ENCODE measurements around the gene WDPCP.
"Not testable (repeated sequence)": the region's sequence is repeated elsewhere in the genome, so short reads cannot be mapped to it uniquely, and the experiment has no call there.

Gene WDPCP

GRCh38 chr2:63614448-63614968 is 26.2 kb upstream of the WDPCP start:
- Histone ChIP-seq H3K4me1 (ENCODE audit: control insufficient read depth, low read length) (no peaks in the 10 kb centered on the region), H4K20me1 (ENCODE audit: control insufficient read depth, insufficient read depth, low read depth, low read length) (no peaks in the 10 kb centered on the region), H3K27me3 (ENCODE audit: control insufficient read depth, low read length) (no peaks in the 10 kb centered on the region), H3K4me2 (ENCODE audit: low read length) (no peak overlapping the region), H3K4me3 (ENCODE audit: low read length) (no peak overlapping the region), H3F3A (ENCODE audit: control insufficient read depth, insufficient read depth) (no peaks in the 10 kb centered on the region), H3K9me2 (replicated peaks; ENCODE audit: control insufficient read depth, low read length) (no peaks in the 10 kb centered on the region), H3K27ac (ENCODE audit: low read depth, low read length) (no peak overlapping the region), H3K79me2 (ENCODE audit: control insufficient read depth, low read length) (no peaks in the 10 kb centered on the region), H3K36me3 (ENCODE audit: control insufficient read depth, low read length) (no peaks in the 10 kb centered on the region), H3K9me3 (ENCODE audit: control insufficient read depth, insufficient read depth, low read length) (no peaks in the 10 kb centered on the region)
- TF ChIP-seq EZH2phosphoT487 (IDR thresholded peaks at IDR 0.05; ENCODE audit: borderline replicate concordance, low read length) (no peak), CTCF (IDR thresholded peaks at IDR 0.05; ENCODE audit: low read depth, low read length, poor library complexity, severe bottlenecking) (no peak)

GRCh38 chr2:63613391-63613901 is 25.2 kb upstream of the WDPCP start:
- Histone ChIP-seq H3K9me3 (ENCODE audit: control insufficient read depth, insufficient read depth, low read length) (no peaks in the 10 kb centered on the region), H3K27ac (ENCODE audit: low read depth, low read length) (no peak overlapping the region), H3K27me3 (ENCODE audit: control insufficient read depth, low read length) (no peaks in the 10 kb centered on the region), H3K4me1 (ENCODE audit: control insufficient read depth, low read length) (no peaks in the 10 kb centered on the region), H4K20me1 (ENCODE audit: control insufficient read depth, insufficient read depth, low read depth, low read length) (no peaks in the 10 kb centered on the region), H3K4me2 (ENCODE audit: low read length) (no peak overlapping the region), H3K79me2 (ENCODE audit: control insufficient read depth, low read length) (no peaks in the 10 kb centered on the region), H3K9me2 (replicated peaks; ENCODE audit: control insufficient read depth, low read length) (no peaks in the 10 kb centered on the region), H3K36me3 (ENCODE audit: control insufficient read depth, low read length) (0 out of 2 replicates have a peak, but pooled peaks cover under 1% of the 10 kb centered on the region), H3F3A (ENCODE audit: control insufficient read depth, insufficient read depth) (no peaks in the 10 kb centered on the region), H3K4me3 (ENCODE audit: low read length) (no peak overlapping the region)
- no peak for TF ChIP-seq EZH2phosphoT487 (IDR thresholded peaks at IDR 0.05; ENCODE audit: borderline replicate concordance, low read length)
- no peak for TF ChIP-seq CTCF (IDR thresholded peaks at IDR 0.05; ENCODE audit: low read depth, low read length, poor library complexity, severe bottlenecking)

- Histone ChIP-seq H3K9me2 (replicated peaks; ENCODE audit: control insufficient read depth, low read length) (no peaks in the 10 kb centered on the region), H3K36me3 (ENCODE audit: control insufficient read depth, low read length) (peaks cover 21% of the 10 kb centered on the region), H3F3A (ENCODE audit: control insufficient read depth, insufficient read depth) (peaks cover 6% of the 10 kb centered on the region), H3K4me3 (ENCODE audit: low read length) (no peak overlapping the region), H3K9me3 (ENCODE audit: control insufficient read depth, insufficient read depth, low read length) (no peaks in the 10 kb centered on the region), H3K27me3 (ENCODE audit: control insufficient read depth, low read length) (no peaks in the 10 kb centered on the region), H3K4me2 (ENCODE audit: low read length) (no peak overlapping the region), H3K79me2 (ENCODE audit: control insufficient read depth, low read length) (no peaks in the 10 kb centered on the region), H4K20me1 (ENCODE audit: control insufficient read depth, insufficient read depth, low read depth, low read length) (no peaks in the 10 kb centered on the region), H3K4me1 (ENCODE audit: control insufficient read depth, low read length) (no peaks in the 10 kb centered on the region), H3K27ac (ENCODE audit: low read depth, low read length) (no peak overlapping the region)
- TF ChIP-seq EZH2phosphoT487 (IDR thresholded peaks at IDR 0.05; ENCODE audit: borderline replicate concordance, low read length) (no peak), CTCF (IDR thresholded peaks at IDR 0.05; ENCODE audit: low read depth, low read length, poor library complexity, severe bottlenecking) (no peak)
Observed at GRCh38 chr2:63610525-63610924, 22.2 kb upstream of the WDPCP start.

GRCh38 chr2:63608865-63609264 is 20.6 kb upstream of the WDPCP start:
- not testable (repeated sequence) for H3K9me3 ChIP-seq (ENCODE audit: control insufficient read depth, insufficient read depth, low read length); H3K79me2 ChIP-seq (ENCODE audit: control insufficient read depth, low read length); H3K9me2 ChIP-seq (replicated peaks; ENCODE audit: control insufficient read depth, low read length); H3K27ac ChIP-seq (ENCODE audit: low read depth, low read length); H3K4me2 ChIP-seq (ENCODE audit: low read length); H3K4me1 ChIP-seq (ENCODE audit: control insufficient read depth, low read length); H3K4me3 ChIP-seq (ENCODE audit: low read length); H3K27me3 ChIP-seq (ENCODE audit: control insufficient read depth, low read length); H4K20me1 ChIP-seq (ENCODE audit: control insufficient read depth, insufficient read depth, low read depth, low read length); H3F3A ChIP-seq (ENCODE audit: control insufficient read depth, insufficient read depth)
- peaks cover 37% of the 10 kb centered on the region for H3K36me3 ChIP-seq (ENCODE audit: control insufficient read depth, low read length)
